Stimulated activated CD4-positive, alpha-beta T cell treated with anti-CD3 and anti-CD28 coated beads, Interleukin-4, amount 100 ng/mL, for 1 hour (primary cell): ENCODE results near the gene TFB1M.
"Not testable (repeated sequence)": the region's sequence is repeated elsewhere in the genome, so short reads cannot be mapped to it uniquely, and the experiment has no call there.

Source experiments
- DNase-seq: peaks from one replicate; pipeline ENCODE4 v3.0.0-alpha.2; 2020

Gene TFB1M

DNA sequence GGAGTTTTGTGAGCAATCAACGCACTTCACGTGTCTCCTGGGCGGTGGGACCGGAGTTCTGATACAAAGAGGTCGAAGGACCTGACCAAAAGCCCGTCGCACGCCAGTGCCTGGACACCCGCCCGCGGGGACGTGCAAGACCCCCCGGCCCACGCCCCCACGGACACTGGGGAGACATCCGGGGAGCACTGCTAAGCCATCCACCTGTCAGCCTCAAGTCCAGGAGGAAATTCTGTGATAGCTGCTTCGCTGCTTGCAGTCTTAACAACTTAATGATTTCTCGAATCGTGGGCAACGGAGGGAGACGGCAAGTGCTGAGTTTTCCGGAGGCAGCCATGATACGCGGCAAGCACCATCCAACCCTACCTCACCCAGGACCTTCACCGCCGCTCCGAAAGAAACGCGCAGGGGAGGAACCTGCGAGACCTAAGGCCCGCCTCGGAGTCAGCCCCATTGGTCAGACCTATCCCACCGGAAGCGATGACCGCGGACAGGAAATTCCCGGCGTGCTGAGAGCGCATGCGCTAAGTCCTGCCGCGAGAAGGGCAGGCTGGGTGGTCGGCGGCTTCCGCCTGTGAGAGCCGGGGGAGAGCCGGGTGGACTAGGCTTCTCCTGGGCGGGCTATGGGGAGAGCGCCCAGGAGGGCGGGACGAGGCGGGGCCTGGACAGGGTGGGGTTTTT, at the start of gene TFB1M:
TFB1M (minus strand) TSS at position 393 of the 681 bp plus-strand sequence; CDS start at position 337, 56 bp downstream.
- DNase-seq, result peak; percentile 97

DNA sequence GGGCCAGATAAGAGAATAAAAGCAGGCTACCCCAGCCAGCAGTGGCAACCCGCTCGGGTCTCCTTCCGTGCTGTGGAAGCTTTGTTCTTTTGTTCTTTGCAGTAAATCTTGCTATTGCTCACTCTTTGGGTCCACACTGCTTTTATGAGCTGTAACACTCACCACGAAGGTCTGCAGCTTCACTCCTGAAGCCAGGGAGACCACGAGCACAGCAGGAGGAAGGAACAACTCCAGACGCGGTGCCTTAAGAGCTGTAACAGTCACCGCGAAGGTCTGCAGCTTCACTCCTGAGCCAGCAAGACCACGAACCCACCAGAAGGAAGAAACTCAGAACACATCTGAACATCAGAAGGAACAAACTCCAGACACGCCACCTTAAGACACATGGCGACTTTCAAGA, 49.7 kb upstream of the TFB1M start:
- DNase-seq, result not testable (repeated sequence)

DNA sequence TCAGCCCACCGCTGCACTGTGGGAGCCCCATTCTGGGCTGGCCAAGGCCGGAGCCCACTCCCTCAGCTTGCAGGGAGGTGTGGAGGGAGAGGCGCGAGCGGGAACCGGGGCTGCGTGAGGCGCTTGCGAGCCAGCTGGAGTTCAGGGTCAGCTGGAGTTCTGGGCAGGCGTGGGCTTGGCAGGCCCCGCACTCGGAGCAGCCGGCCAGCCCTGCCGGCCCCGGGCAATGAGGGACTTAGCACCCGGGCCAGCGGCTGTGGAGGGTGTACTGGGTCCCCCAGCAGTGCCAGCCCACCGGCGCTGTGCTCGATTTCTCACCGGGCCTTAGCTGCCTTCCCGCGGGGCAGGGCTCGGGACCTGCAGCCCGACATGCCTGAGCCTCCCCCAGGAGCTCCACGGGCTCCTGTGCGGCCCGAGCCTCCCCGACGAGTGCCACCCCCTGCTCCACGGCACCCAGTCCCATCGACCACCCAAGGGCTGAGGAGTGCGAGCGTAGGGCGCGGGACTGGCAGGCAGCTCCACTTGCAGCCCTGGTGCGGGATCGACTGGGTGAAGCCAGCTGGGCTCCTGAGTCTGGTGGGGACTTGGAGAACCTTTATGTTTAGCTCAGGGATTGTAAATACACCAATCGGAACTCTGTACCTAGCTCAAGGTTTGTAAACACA, 48.8 kb upstream of the TFB1M start:
- DNase-seq, result not testable (repeated sequence)

DNA sequence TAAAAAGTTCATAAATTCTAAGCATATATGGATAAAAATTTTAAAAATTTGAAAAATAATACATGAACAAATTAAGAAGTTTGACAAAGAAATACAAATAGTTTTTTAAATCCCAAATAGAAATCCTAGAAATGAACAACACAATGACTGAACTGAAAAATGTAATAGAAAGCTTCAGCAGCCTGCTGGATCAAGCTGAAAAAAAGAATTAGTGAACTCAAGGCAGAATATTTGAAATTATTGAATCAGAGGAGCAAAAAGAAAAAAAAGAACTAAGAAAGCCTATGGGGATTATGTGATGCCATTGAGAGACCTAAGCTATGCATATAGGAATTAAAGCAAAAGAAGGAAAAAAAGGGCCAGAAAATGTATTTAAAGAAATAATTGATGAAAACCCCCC, 39.9 kb upstream of the TFB1M start:
- no peak for DNase-seq

DNA sequence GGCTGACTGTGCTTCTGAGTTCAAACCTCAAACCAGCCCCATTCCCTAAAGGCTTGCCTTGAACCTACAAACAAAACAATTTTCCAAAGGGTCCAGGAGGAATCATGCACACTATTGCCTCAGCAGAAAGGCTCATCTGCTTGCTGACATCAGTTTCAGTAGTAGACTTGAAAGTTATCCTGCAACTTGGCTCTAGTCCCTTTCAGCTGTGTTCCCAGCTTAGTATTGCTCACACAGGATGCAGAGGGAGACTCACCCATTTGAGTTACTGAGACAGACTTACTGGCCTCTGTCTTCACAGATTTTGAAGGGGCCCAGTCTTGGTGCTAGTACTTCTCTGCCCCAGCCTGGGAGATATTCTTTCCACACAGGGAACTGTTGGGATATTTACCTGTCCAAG, 38.5 kb upstream of the TFB1M start:
- DNase-seq, result no peak

DNA sequence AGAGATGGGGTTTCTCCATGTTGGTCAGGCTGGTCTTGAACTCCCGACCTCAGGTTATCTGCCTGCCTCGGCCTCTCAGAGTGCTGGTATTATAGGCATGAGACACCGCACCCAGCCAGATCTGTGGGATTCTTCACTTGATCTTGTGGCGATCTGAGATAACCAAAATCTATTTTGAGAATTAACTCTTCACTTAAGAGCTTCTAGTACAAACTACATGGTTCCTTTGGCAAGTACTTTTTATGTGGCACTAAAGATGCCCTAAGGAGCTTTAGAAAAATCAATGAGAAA, 37.8 kb upstream of the TFB1M start:
- no peak for DNase-seq

DNA sequence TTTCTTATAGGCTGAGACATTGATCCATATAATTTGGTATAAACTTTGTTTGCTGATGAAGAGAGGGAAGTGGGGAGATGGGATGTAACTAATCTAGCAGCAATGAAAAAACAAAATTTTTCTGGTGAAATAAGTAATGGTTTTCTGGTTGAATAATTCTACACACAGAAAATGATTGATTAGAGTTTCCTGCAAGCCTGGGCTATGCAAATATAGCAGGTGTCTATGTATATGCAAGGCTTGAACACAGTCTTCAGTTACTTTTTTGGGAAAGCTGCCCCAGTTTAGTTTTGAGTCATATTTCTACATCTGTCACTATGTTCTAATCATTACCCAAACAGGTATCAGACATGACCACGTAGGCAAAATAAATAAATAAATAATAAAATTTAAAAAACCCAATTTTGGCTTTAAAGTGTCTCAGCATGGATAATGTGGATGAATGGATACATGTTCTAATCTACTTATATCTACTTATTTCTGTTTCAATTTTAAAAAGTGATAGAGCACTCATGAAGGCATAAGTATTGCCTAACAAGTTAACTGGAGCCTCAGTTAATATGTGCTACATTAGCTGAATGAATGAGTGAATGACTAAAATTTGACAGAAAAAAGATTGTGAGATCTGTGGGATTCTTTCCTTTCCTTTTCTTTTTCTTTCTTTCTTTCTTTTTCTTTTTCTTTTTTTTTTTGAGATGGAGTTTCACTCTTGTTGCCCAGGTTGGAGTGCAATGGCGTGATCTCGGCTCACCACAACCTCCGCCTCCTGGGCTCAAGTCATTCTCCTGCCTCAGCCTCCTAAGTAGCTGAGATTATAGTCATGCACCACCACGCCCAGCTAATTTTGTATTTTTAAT, 37.2 kb upstream of the TFB1M start:
- DNase-seq, result no peak

DNA sequence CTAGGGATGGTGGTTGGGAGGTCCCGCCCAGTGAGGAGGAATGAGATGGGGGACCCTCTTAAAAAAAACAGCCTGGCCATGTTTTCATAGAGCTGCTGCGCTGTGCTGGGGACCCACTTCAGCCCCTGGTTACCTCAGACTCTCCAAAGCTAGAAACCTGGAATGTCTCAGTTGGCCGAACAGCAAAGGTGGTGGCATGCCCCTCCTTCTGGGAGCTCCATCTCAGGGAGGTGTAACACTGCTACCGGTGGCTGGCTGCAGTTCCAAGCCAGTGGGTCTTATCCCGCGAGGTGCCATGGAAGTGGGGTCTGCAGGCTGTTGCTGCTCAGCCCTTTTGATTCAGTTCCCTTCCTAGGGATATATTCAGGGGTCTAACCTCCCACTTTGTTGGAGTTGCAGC, 35.7 kb upstream of the TFB1M start:
- no peak for DNase-seq

DNA sequence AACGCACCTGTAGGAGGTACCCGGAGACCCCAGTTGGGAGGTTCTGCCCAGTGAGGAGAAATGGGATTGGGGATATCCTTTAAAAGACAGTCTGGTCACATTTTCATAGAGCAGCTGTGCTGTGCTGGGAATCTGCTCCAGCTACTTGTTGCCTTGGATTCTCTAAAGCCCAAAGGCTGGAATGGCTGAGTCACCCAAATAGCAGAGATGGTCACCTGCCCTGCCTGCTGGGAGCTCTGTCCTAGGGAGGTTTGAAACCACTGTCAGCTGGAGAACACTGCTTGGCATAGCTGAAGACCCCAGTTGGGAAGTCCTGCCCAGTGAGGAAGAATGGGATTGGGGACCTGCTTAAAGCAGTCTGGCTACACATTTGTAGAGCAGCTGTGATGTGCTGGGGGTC, 34.8 kb upstream of the TFB1M start:
- no peak for DNase-seq

DNA sequence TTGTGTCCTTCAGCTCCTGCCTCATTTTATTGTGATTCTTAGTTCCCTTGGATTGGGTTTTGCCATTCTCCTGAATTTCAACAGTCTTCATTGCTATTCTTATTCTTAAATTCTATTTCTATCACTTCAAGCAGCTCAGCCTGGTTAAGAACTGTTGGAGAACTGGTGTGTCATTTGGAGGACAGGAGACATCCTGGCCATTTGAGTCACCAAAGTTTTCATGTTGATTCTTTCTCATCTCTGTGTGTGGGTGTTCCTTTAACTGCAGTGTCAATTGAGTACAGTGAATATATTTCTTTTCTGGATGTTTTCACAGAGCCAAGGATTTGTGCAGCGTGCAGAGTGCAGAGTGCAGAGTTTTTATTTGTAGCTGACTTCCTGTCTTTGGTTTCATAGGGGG, 33.5 kb upstream of the TFB1M start:
- DNase-seq, result no peak

DNA sequence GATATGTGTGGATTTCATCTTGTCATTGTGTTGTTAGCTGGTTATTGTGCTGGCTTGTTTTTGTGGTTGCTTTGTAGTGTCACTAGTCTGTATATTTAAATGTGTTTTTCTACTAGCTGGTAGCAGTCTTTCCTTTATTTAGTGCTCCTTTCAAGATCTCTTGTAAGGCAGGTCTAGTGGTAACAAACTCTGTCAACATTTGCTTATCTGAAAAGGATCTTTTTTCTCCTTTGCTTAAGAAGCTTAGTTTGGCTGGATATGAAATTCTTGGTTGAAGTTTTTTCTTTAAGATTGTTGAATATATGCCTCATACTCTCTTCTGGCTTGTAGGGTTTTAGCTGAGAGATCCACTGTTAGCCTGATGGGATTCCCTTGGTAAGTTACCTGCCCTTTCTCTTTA, 32.7 kb upstream of the TFB1M start:
- no peak for DNase-seq

DNA sequence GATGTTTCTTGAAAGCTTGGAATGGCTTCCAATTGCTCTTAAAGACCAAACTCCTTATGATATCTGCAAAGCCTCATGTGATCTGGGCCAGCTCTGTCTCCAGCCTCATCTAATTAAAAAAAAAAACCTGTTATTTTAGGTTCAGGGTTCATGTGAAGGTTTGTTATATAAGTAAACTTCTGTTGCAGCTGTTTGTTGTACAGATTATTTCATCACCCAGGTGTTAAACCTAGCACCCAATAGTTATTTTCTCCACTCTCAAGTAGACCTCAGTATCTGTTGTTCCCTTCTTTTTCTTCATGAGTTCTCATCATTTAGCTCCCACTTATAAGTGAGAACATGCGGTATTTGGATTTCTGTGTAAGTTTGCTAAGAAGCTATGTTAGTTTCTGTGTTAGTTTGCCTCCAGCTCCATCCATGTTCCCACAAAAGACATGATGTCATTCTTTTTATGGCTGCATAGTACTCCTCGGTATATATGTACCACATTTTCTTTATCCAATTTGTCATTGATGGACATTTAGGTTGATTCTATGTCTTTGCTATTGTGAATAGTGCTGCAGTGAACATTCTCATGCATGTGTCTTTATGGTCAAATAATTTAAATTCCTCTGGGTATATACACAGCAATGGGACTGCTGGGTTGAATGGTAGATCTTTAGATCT, 30.2 kb upstream of the TFB1M start:
- DNase-seq, result no peak

DNA sequence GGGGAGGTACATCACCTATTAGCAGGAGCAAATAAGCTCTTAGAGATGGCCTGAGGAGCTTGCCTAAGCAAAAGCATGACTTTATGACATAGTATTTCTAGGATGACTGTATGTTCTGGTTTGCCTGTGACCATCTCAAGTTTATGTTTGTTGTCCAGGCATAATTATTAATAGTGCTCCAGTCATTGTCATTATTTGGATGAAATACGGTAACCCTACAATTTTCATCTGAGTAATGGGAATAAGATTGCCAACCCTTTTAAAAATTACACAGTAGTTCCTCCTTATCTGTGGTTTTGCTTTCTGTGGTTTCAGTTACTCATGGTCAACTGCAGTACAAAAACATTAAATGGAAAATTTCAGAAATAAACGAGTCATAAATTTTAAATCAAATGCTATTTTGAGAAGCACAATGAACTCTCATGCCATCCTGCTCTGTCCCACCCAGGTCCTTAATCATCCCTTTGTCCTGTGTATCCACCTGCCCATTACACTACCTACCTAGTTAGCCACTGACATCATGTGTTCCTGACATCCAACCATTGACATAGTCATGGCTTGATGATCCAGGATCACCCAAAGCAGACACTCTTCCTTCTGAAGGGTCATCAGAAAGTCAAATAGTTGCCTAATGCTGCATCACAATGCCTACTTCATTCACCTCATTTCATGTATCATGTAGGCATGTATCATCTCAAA, 27.0 kb upstream of the TFB1M start:
- DNase-seq, result no peak

DNA sequence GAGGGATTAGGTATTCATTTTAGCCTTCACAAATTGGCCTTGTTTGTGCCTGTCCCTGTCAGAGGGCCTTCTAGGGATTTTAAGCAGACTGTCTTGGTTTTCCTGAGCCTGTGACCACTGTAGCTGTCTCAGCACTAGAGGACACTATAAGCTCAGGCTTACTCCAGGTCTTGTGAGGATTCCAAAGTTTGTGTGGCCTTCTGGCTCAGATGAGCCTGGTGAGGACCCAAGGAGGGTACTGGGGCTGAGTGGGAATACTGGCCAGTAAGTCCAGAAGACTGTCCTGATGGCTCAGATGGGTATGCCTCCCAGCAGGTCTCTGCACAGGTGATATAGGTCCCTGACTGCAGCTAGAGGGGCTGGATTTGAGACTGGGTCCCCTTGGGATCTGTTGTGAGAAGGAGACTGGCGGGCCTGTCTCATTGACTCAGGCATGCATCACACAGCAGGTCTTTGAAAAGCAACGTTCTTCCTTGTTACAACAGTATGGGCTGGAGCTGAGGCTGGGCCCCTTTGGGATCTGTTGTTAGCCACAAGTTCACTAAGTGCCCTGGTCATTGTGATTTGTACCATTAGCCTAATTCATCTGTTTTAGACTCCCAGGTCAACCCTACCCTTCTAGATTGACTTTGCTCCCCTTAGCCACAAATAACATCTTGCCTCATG, 26.3 kb upstream of the TFB1M start:
- DNase-seq, result no peak

DNA sequence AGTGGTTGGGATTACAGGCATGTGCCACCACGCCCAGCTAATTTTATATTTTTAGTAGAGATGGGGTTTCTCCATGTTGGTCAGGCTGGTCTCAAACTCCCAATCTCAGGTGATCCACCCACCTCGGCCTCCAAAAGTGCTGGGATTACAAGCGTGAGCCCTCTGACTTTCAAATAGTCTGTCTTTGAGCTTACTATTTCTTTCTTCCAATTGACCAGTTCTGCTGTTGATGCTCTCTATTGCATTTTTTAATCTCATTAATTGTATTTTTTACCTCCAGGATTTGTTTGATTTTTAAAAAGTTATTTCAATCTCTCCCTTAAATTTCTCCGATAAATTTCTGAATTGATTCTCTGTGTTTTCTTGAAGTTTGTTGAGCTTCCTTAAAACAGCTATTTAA, 25.6 kb upstream of the TFB1M start:
- not testable (repeated sequence) for DNase-seq

DNA sequence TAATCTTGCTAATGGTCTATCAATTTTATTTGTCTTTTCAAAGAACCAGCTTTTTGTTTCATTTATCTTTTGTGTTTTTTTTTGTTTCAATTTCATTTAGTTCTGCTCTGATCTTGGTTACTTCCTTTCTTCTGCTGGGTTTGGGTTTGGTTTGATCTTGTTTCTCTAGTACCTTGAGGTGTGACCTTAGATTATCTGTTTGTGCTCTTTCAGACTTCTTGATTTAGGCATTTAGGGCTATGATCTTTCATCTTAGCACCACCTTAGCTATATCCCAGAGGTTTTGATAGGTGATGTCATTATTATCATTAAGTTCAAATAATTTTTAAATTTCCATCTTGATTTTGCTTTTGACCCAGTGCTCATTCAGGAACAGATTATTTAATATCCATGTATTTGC, 24.0 kb upstream of the TFB1M start:
- DNase-seq, result not testable (repeated sequence)

DNA sequence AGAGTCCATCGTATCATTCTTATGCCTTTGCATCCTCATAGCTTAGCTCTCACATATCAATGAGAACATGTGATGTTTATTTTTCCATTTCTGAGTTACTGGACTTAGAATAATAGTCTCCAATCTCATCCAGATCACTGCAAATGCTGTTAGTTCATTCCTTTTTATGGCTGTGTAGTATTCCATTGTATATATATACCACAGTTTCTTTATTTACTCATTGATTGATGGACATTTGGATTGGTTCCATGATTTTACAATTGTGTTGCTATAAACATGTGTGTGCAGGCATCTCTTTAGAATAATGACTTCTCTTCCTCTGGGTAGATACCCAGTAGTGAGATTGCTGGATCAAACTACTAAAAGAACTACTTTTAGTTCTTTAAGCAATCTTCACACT, 21.0 kb upstream of the TFB1M start:
- no peak for DNase-seq

DNA sequence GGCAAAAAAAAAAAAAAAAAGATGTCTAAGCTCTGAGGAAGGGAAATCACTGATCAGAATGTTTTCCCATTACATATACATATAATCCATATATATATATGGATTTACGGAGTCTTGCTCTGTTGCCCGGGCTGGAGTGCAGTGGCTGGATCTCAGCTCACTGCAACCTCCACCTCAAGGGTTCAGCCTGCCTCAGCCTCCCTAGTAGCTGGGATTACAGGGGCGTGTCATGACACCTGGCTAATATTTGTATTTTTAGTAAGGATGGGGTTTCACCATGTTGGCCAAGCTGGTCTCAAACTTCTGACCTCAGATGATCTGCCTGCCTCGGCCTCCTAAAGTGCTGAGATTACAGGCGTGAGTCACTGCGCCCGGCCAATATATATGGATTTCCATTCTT, 19.8 kb upstream of the TFB1M start:
- not testable (repeated sequence) for DNase-seq

DNA sequence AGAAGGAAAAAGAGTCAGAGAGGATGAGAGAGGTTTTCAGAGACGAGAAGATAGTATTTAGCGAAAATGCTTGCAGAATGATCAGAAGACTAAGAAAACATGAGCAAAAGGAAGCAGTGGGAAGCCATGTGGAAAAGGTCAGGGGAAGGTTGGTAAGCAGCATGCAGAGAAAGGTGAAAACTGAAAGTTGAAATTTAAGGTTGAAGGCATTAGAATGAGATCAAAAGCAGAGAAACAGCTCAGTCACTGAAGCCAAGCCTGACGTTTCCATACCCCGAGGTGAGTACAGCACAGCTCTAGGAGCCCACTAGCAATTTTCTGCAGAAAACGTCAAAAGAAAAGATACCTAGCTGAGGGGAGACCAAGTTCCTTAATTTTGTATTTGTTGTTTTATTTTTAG, 19.1 kb upstream of the TFB1M start:
- DNase-seq, result peak; percentile 11

DNA sequence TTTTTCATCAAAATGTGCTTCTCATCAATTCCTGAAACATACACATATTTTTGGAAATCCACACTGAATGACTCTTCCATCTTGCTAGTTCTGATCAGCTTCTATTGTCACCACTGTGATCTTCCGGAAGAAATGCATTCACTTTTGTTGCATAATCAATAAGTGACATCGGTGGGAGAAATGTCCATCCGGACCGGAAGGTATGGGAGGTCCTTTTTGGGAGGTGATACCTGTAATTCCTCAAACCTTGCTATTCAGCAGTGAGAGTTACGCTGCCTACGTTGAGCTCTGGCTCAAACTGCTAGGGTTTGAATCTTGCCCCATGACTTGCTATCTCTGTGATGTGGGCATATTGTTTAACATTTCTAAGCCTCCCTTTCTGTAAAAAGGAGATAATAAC, 16.6 kb upstream of the TFB1M start:
- no peak for DNase-seq

DNA sequence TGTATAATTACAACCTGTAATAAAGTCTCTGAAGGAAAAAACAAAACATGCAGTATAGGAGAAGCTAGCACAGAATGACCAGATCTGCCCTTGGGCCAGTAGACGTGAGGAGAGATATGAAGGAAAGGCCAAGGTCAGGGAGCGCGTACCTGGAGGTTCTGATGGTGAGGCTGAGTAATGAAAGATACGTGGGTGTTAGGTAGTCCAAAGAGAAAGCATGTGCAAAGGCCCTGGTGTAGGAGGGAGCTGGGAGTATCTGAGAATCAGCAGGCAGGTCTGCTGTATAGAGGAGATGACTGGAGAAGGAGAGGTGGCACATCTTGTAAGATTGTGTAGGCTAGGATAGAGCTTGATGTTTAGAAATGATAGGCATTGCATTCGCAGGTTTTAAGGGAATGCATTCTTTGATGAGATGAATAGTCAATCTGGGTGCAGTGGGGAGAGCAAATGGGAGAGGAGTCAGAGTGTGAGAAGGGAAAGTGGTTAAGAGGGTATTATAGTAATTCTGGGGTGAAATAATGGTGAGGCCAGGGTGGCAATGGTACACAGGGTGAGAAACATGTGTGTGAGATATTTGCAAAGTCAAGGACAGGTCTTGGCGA, 15.9 kb upstream of the TFB1M start:
- DNase-seq, result no peak
